NB4 (cell line): ENCODE data around the gene CELA3A.
"Not testable (repeated sequence)": the region's sequence is repeated elsewhere in the genome, so short reads cannot be mapped to it uniquely, and the experiment has no call there.

Experiments
- POLR2A ChIP-seq: IDR thresholded peaks from 2 replicates; pipeline ENCODE4 v1.6.1; 2011; ENCODE audit warnings: mild to moderate bottlenecking; ENCODE audit not compliant: insufficient read length; ENCODE audit errors: extremely low read depth
- TF ChIP-seq, protein P1 (sequence below): IDR thresholded peaks from 2 replicates; pipeline ENCODE4 v1.6.1; 2011; ENCODE audit warnings: low read depth, low read length

DNA sequence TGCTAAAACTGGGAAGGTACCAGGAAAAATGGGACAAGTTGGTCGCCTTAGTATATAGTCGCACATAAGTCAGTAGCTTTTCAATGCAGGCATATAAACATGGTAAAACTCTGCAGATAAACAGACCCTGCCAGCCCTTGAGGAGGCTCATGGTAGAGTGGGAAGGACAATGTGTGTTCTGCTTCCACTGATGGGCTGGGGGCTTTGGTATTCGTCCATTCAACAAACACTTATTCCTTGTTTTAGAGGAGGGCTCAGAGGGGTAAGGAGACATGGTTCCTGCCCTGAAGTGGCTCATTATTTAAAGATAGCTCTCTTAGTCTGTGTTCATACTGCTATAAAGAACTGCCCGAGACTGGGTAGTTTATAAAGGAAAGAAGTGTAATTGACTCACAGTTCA is 11.3 kb downstream of the CELA3A start:
- TF ChIP-seq, protein P1, sequence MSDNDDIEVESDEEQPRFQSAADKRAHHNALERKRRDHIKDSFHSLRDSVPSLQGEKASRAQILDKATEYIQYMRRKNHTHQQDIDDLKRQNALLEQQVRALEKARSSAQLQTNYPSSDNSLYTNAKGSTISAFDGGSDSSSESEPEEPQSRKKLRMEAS = not testable (repeated sequence)
- not testable (repeated sequence) for TF ChIP-seq POLR2A
